HEK293 (cell line): ENCODE measurements around the gene LRP1B.

Experiments used
- CTCF ChIA-PET: fragments of 350-600 bp; formaldehyde crosslinking; extraction: SDS; loops from one replicate; lab custom pipeline; 2021; ENCODE audit warnings: antibody characterized with exemption; lab: Yijun Ruan, JAX
- POLR2A ChIA-PET: fragments of 300-600 bp; formaldehyde crosslinking; extraction: SDS; loops from one replicate; lab custom pipeline; 2020; ENCODE audit warnings: antibody characterized with exemption, inconsistent platforms; lab: Yijun Ruan, JAX
- H3K27ac ChIP-seq: fragments of 200-500 bp; sonication (Bioruptor generic); 2 replicates; pipeline ENCODE4 v1.5.1; 2014; ENCODE audit warnings: low read depth, low read length, control low read depth, inconsistent platforms; ENCODE audit errors: extremely low read depth
- H3K36me3 ChIP-seq, 2 experiments: fragments of 200-500 bp in 1 of 2; sonication (Bioruptor generic) in 1 of 2; 1 replicate in 1 of 2; 2 replicates in 1 of 2; pipeline ENCODE4 v1.5.1; 2014 to 2017; ENCODE audit warnings: inconsistent platforms in 2 of 2, low read length in 2 of 2; ENCODE audit not compliant: control insufficient read depth in 2 of 2, insufficient read depth in 1 of 2
- H3K4me1 ChIP-seq: fragments of 200-500 bp; sonication (Bioruptor generic); 2 replicates; pipeline ENCODE4 v1.5.1; 2014; ENCODE audit warnings: mild to moderate bottlenecking, low read length, inconsistent platforms; ENCODE audit not compliant: control insufficient read depth, insufficient read depth
- H3K4me3 ChIP-seq: 2 replicates; pipeline ENCODE4 v1.5.1; 2011; ENCODE audit warnings: low read depth, mild to moderate bottlenecking, control low read depth, low read length, moderate library complexity
- H3K9me3 ChIP-seq: fragments of 200-500 bp; sonication (Bioruptor generic); 2 replicates; pipeline ENCODE4 v1.5.1; 2014; ENCODE audit warnings: low read depth, low read length, inconsistent platforms; ENCODE audit not compliant: control insufficient read depth, insufficient read depth
- EGR2 ChIP-seq: fragments of 450-650 bp; formaldehyde crosslinking; IDR thresholded peaks from 2 replicates; pipeline ENCODE4 v1.5.1; 2016; ENCODE audit warnings: low read depth, missing biosample characterization, missing genetic modification characterization
- GLIS1 ChIP-seq: fragments of 450-650 bp; formaldehyde crosslinking; IDR thresholded peaks from 2 replicates; pipeline ENCODE4 v1.5.1; 2016; ENCODE audit warnings: missing biosample characterization, missing genetic modification characterization
- GLIS2 ChIP-seq: fragments of 450-650 bp; formaldehyde crosslinking; IDR thresholded peaks from 2 replicates; pipeline ENCODE4 v1.5.1; 2016; ENCODE audit warnings: missing biosample characterization, missing genetic modification characterization
- MZF1 ChIP-seq: fragments of 450-650 bp; formaldehyde crosslinking; IDR thresholded peaks from 2 replicates; pipeline ENCODE4 v1.5.1; 2017; ENCODE audit warnings: missing biosample characterization, missing genetic modification characterization, borderline replicate concordance
- YY2 ChIP-seq: fragments of 450-650 bp; formaldehyde crosslinking; IDR thresholded peaks from 2 replicates; pipeline ENCODE4 v1.5.1; 2016; ENCODE audit warnings: missing biosample characterization, missing genetic modification characterization
- ZBTB20 ChIP-seq: fragments of 450-650 bp; formaldehyde crosslinking; IDR thresholded peaks from 2 replicates; pipeline ENCODE4 v1.5.1; 2016; ENCODE audit warnings: missing biosample characterization, missing genetic modification characterization
- ZBTB7A ChIP-seq: fragments of 450-650 bp; formaldehyde crosslinking; IDR thresholded peaks from 2 replicates; pipeline ENCODE4 v1.5.1; 2016; ENCODE audit warnings: low read depth, missing biosample characterization, missing genetic modification characterization
- ZEB2 ChIP-seq: fragments of 450-650 bp; formaldehyde crosslinking; IDR thresholded peaks from 2 replicates; pipeline ENCODE4 v1.5.1; 2016; ENCODE audit warnings: missing biosample characterization, missing genetic modification characterization
- ZNF133 ChIP-seq: fragments of 450-650 bp; formaldehyde crosslinking; IDR thresholded peaks from 2 replicates; pipeline ENCODE4 v1.5.1; 2016; ENCODE audit warnings: missing biosample characterization, missing genetic modification characterization
- ZNF354C ChIP-seq: fragments of 450-650 bp; formaldehyde crosslinking; IDR thresholded peaks from 2 replicates; pipeline ENCODE4 v1.5.1; 2016; ENCODE audit warnings: missing biosample characterization, missing genetic modification characterization, low read depth, borderline replicate concordance
- ZNF366 ChIP-seq: fragments of 450-650 bp; formaldehyde crosslinking; conservative IDR thresholded peaks from 2 replicates; pipeline ENCODE4 v1.5.1; 2016; ENCODE audit warnings: missing biosample characterization, missing genetic modification characterization
- ZNF394 ChIP-seq: fragments of 450-650 bp; formaldehyde crosslinking; IDR thresholded peaks from 2 replicates; pipeline ENCODE4 v1.5.1; 2016; ENCODE audit warnings: missing biosample characterization, missing genetic modification characterization, mild to moderate bottlenecking, moderate library complexity, borderline replicate concordance
- ZNF404 ChIP-seq: fragments of 450-650 bp; formaldehyde crosslinking; IDR thresholded peaks from 2 replicates; pipeline ENCODE4 v1.5.1; 2017; ENCODE audit warnings: missing biosample characterization, missing genetic modification characterization
- ZNF473 ChIP-seq: fragments of 450-650 bp; formaldehyde crosslinking; IDR thresholded peaks from 2 replicates; pipeline ENCODE4 v1.5.1; 2017; ENCODE audit warnings: missing biosample characterization, missing genetic modification characterization
- ZNF48 ChIP-seq: fragments of 450-650 bp; formaldehyde crosslinking; IDR thresholded peaks from 2 replicates; pipeline ENCODE4 v1.5.1; 2016; ENCODE audit warnings: missing biosample characterization, missing genetic modification characterization
- ZNF555 ChIP-seq: fragments of 450-650 bp; formaldehyde crosslinking; conservative IDR thresholded peaks from 2 replicates; pipeline ENCODE4 v1.5.1; 2017; ENCODE audit warnings: missing biosample characterization, mild to moderate bottlenecking, missing genetic modification characterization, inconsistent platforms
- ZNF596 ChIP-seq: fragments of 450-650 bp; IDR thresholded peaks from 2 replicates; pipeline ENCODE4 v1.5.0; 2018; ENCODE audit warnings: missing biosample characterization, mild to moderate bottlenecking, missing genetic modification characterization, moderate library complexity
- ZNF626 ChIP-seq: fragments of 450-650 bp; sonication (Bioruptor Pico); formaldehyde crosslinking; IDR thresholded peaks from 2 replicates; pipeline ENCODE4 v1.5.1; 2018; ENCODE audit warnings: missing biosample characterization, missing genetic modification characterization, inconsistent platforms
- ZNF701 ChIP-seq: fragments of 450-650 bp; formaldehyde crosslinking; IDR thresholded peaks from 2 replicates; pipeline ENCODE4 v1.5.1; 2016; ENCODE audit warnings: missing biosample characterization, missing genetic modification characterization
- ZNF777 ChIP-seq: fragments of 450-650 bp; formaldehyde crosslinking; IDR thresholded peaks from 2 replicates; pipeline ENCODE4 v1.5.1; 2017; ENCODE audit warnings: missing biosample characterization, missing genetic modification characterization, borderline replicate concordance
- ZNF785 ChIP-seq: fragments of 450-650 bp; formaldehyde crosslinking; IDR thresholded peaks from 2 replicates; pipeline ENCODE4 v1.5.1; 2016; ENCODE audit warnings: missing biosample characterization, missing genetic modification characterization
- TF ChIP-seq, protein P1 (sequence below): fragments of 450-650 bp; formaldehyde crosslinking; IDR thresholded peaks from 2 replicates; pipeline ENCODE4 v1.5.1; 2016; ENCODE audit warnings: missing biosample characterization, missing genetic modification characterization
- TF ChIP-seq, protein P2 (sequence below): fragments of 450-650 bp; formaldehyde crosslinking; IDR thresholded peaks from 2 replicates; pipeline ENCODE4 v1.5.1; 2016; ENCODE audit warnings: missing biosample characterization, missing genetic modification characterization
- TF ChIP-seq, protein P3 (sequence below): fragments of 450-650 bp; IDR thresholded peaks from 2 replicates; pipeline ENCODE4 v1.5.1; 2018; ENCODE audit warnings: missing biosample characterization, missing genetic modification characterization
- TF ChIP-seq, protein P4 (sequence below): fragments of 450-650 bp; formaldehyde crosslinking; IDR thresholded peaks from 2 replicates; pipeline ENCODE4 v1.5.1; 2016; ENCODE audit warnings: missing biosample characterization, missing genetic modification characterization
- TF ChIP-seq, protein P5 (sequence below): fragments of 450-650 bp; formaldehyde crosslinking; IDR thresholded peaks from 2 replicates; pipeline ENCODE4 v1.5.1; 2016; ENCODE audit warnings: missing biosample characterization, missing genetic modification characterization
- TF ChIP-seq, protein P6 (sequence below): fragments of 450-650 bp; formaldehyde crosslinking; IDR thresholded peaks from 2 replicates; pipeline ENCODE4 v1.5.1; 2016; ENCODE audit warnings: missing biosample characterization, missing genetic modification characterization

LRP1B gene

DNA sequence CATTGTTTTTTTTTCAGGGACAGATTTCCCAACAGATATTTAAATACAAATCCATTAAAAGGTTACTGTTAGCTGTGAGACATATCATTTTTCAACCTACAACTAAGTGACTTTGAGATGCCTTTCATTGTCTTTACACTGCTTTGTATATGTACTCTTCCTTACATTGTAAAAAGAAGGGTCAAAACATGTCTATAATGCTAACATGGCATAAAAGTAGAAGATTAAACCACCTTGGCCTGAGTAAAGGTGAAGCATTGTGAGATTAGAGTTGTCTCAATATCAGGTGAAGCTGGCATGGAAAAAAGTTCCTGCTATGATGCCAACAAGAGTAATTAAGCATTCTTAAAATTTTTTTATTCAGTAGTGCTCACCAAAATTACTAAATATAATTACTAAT, 1842.1 kb downstream of the LRP1B start (continued):
- TF ChIP-seq, protein P1, sequence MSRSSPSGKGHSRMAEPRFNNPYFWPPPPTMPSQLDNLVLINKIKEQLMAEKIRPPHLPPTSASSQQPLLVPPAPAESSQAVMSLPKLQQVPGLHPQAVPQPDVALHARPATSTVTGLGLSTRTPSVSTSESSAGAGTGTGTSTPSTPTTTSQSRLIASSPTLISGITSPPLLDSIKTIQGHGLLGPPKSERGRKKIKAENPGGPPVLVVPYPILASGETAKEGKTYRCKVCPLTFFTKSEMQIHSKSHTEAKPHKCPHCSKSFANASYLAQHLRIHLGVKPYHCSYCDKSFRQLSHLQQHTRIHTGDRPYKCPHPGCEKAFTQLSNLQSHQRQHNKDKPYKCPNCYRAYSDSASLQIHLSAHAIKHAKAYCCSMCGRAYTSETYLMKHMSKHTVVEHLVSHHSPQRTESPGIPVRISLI (tag by site-specific recombination), result no peak
- TF ChIP-seq, protein P2, sequence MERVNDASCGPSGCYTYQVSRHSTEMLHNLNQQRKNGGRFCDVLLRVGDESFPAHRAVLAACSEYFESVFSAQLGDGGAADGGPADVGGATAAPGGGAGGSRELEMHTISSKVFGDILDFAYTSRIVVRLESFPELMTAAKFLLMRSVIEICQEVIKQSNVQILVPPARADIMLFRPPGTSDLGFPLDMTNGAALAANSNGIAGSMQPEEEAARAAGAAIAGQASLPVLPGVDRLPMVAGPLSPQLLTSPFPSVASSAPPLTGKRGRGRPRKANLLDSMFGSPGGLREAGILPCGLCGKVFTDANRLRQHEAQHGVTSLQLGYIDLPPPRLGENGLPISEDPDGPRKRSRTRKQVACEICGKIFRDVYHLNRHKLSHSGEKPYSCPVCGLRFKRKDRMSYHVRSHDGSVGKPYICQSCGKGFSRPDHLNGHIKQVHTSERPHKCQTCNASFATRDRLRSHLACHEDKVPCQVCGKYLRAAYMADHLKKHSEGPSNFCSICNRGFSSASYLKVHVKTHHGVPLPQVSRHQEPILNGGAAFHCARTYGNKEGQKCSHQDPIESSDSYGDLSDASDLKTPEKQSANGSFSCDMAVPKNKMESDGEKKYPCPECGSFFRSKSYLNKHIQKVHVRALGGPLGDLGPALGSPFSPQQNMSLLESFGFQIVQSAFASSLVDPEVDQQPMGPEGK (tag by site-specific recombination), result no peak
- TF ChIP-seq ZNF48 (tag by site-specific recombination) (no peak), ZNF785 (tag by site-specific recombination) (no peak)
- TF ChIP-seq, all 188 proteins: peak for 0

DNA sequence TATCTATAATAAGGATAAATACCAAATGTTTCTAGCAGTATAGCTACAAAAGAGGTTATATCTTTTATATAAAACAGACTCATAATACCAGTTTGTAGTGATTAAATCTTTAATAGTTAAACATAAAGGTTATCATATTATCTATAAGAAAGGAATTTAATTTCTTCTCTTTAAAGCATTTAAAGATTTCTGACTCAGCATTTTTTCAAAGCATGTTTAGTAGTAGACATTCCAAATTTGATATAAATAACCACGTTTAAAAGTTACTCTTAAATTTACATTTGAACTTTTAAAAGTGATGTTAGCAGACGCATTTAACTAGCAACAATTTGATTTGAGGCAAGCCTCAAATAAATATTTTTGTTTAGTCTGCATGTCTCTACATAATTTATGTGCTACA, 1842.6 kb downstream of the LRP1B start:
- peaks cover 3% of the 10 kb centered on the region for H3K4me1 ChIP-seq
- TF ChIP-seq ZBTB20 (tag by site-specific recombination), result no peak
- TF ChIP-seq ZNF555 (tag by site-specific recombination), result no peak
- no peak for TF ChIP-seq EGR2 (tag by site-specific recombination)
- no peak for TF ChIP-seq ZNF133 (tag by site-specific recombination)
- no peak for TF ChIP-seq ZNF626 (tag by site-specific recombination)
- no peak for TF ChIP-seq ZNF701
- TF ChIP-seq ZNF473, result no peak
- TF ChIP-seq YY2, result no peak
- TF ChIP-seq GLIS1 (tag by site-specific recombination), result no peak
- TF ChIP-seq, protein P3, sequence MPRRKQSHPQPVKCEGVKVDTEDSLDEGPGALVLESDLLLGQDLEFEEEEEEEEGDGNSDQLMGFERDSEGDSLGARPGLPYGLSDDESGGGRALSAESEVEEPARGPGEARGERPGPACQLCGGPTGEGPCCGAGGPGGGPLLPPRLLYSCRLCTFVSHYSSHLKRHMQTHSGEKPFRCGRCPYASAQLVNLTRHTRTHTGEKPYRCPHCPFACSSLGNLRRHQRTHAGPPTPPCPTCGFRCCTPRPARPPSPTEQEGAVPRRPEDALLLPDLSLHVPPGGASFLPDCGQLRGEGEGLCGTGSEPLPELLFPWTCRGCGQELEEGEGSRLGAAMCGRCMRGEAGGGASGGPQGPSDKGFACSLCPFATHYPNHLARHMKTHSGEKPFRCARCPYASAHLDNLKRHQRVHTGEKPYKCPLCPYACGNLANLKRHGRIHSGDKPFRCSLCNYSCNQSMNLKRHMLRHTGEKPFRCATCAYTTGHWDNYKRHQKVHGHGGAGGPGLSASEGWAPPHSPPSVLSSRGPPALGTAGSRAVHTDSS (tag by site-specific recombination), result no peak
- no peak for TF ChIP-seq ZBTB7A
- TF ChIP-seq ZNF354C (tag by site-specific recombination), result no peak
- TF ChIP-seq ZNF777 (tag by site-specific recombination), result no peak
- TF ChIP-seq MZF1 (tag by site-specific recombination), result no peak
- no peak for TF ChIP-seq ZNF404
- TF ChIP-seq ZNF596 (tag by site-specific recombination), result no peak
- no peak overlapping the region for H3K4me3 ChIP-seq
- no peaks in the 10 kb centered on the region for H3K36me3 ChIP-seq
- no peaks in the 10 kb centered on the region for H3K9me3 ChIP-seq
- ChIA-PET CTCF (no interaction called here), POLR2A (no interaction called here)
- no peak overlapping the region for H3K27ac ChIP-seq

DNA sequence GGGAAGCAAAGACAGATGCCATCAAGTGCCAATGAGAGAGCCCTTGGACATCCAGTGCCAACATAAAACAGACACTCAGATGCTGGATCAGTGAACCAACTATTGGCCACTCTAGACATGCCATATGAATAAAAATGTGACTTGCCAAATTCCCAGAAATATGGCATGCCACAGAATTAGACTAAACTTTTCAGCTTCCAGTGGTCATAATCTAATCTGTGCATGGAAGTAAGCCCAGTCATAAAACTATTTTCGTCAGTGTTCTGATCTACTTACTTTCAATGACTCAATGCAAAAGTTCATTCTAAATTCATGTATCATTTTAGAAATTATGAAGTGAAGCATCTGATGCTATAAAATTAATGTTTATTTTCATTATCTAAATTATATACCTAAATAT, 1844.4 kb downstream of the LRP1B start:
- ChIA-PET CTCF (no interaction called here), POLR2A (no interaction called here)
- Histone ChIP-seq H3K9me3 (no peaks in the 10 kb centered on the region), H3K36me3 (no peaks in the 10 kb centered on the region), H3K4me3 (no peak overlapping the region), H3K27ac (no peak overlapping the region), H3K4me1 (peaks cover 3% of the 10 kb centered on the region)
- TF ChIP-seq ZNF366 (tag by site-specific recombination) (no peak), ZNF394 (tag by site-specific recombination) (no peak), ZEB2 (tag by site-specific recombination) (no peak), GLIS2 (no peak), ZNF626 (tag by site-specific recombination) (no peak)
- TF ChIP-seq, protein P4, sequence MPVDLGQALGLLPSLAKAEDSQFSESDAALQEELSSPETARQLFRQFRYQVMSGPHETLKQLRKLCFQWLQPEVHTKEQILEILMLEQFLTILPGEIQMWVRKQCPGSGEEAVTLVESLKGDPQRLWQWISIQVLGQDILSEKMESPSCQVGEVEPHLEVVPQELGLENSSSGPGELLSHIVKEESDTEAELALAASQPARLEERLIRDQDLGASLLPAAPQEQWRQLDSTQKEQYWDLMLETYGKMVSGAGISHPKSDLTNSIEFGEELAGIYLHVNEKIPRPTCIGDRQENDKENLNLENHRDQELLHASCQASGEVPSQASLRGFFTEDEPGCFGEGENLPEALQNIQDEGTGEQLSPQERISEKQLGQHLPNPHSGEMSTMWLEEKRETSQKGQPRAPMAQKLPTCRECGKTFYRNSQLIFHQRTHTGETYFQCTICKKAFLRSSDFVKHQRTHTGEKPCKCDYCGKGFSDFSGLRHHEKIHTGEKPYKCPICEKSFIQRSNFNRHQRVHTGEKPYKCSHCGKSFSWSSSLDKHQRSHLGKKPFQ, result no peak
- TF ChIP-seq, protein P5, sequence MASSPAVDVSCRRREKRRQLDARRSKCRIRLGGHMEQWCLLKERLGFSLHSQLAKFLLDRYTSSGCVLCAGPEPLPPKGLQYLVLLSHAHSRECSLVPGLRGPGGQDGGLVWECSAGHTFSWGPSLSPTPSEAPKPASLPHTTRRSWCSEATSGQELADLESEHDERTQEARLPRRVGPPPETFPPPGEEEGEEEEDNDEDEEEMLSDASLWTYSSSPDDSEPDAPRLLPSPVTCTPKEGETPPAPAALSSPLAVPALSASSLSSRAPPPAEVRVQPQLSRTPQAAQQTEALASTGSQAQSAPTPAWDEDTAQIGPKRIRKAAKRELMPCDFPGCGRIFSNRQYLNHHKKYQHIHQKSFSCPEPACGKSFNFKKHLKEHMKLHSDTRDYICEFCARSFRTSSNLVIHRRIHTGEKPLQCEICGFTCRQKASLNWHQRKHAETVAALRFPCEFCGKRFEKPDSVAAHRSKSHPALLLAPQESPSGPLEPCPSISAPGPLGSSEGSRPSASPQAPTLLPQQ (tag by site-specific recombination), result no peak
- TF ChIP-seq, protein P6, sequence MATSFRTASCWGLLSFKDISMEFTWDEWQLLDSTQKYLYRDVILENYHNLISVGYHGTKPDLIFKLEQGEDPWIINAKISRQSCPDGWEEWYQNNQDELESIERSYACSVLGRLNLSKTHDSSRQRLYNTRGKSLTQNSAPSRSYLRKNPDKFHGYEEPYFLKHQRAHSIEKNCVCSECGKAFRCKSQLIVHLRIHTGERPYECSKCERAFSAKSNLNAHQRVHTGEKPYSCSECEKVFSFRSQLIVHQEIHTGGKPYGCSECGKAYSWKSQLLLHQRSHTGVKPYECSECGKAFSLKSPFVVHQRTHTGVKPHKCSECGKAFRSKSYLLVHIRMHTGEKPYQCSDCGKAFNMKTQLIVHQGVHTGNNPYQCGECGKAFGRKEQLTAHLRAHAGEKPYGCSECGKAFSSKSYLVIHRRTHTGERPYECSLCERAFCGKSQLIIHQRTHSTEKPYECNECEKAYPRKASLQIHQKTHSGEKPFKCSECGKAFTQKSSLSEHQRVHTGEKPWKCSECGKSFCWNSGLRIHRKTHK, result no peak
